SK-N-MC (cell line): ENCODE data around the gene TECPR1.

Experiments
- EZH2 ChIP-seq: fragments of 200-600 bp; sonication (generic); IDR thresholded peaks from one replicate; pipeline ENCODE4 v1.6.1; 2017; ENCODE audit warnings: antibody characterized with exemption
- FOXP2 ChIP-seq: optimal IDR thresholded peaks from 2 replicates; pipeline ENCODE3; 2011; ENCODE audit warnings: mild to moderate bottlenecking, moderate library complexity; ENCODE audit not compliant: insufficient read depth; ENCODE audit errors: extremely low read length, control extremely low read depth
- POLR2AphosphoS5 ChIP-seq: IDR thresholded peaks from 2 replicates; pipeline ENCODE4 v1.6.1; 2012; ENCODE audit warnings: mild to moderate bottlenecking, low read depth, low read length, borderline replicate concordance

GRCh38 chr7:98229441-98229840, 22.6 kb downstream of the TECPR1 start:
- no peak for TF ChIP-seq POLR2AphosphoS5
- TF ChIP-seq EZH2 = no peak
- TF ChIP-seq FOXP2 = no peak
